SK-N-SH treated with all-trans-retinoic acid at 6 μM for 48 hours (cell line): ENCODE results near the gene STK32A.

ENCODE experiments used
- ATAC-seq: fragments of 200-7000 bp; cut with Tn5 transposase; 3 replicates; pipeline ENCODE4 v1.9.1; 2020; ENCODE audit warnings: mild to moderate bottlenecking, moderate library complexity
- ARNTL ChIP-seq: fragments of 450-650 bp; formaldehyde crosslinking; IDR thresholded peaks from 2 replicates; pipeline ENCODE4 v1.5.0; 2020; ENCODE audit warnings: low read depth, mild to moderate bottlenecking, moderate library complexity, borderline replicate concordance
- BACH2 ChIP-seq: fragments of 250-450 bp; sonication (Bioruptor Pico); IDR thresholded peaks from 2 replicates; pipeline ENCODE4 v1.9.0; 2021; ENCODE audit warnings: mild to moderate bottlenecking, borderline replicate concordance
- CSDC2 ChIP-seq: fragments of 250-450 bp; sonication (Bioruptor Pico); IDR thresholded peaks from 2 replicates; pipeline ENCODE4 v1.5.0; 2020; ENCODE audit warnings: mild to moderate bottlenecking, moderate library complexity
- GLIS3 ChIP-seq: fragments of 250-450 bp; sonication (Bioruptor Pico); IDR thresholded peaks from 2 replicates; pipeline ENCODE4 v1.5.0; 2020; ENCODE audit warnings: mild to moderate bottlenecking, moderate library complexity
- ISL1 ChIP-seq: fragments of 250-450 bp; sonication (Bioruptor Pico); IDR thresholded peaks from 2 replicates; pipeline ENCODE4 v2.1.2; 2022; ENCODE audit warnings: mild to moderate bottlenecking, moderate library complexity
- OSR1 ChIP-seq: fragments of 250-450 bp; sonication (Bioruptor Pico); IDR thresholded peaks from 2 replicates; pipeline ENCODE4 v1.8.0; 2022; ENCODE audit warnings: moderate library complexity, mild to moderate bottlenecking, inconsistent platforms
- PPARA ChIP-seq: fragments of 250-450 bp; sonication (Bioruptor Pico); IDR thresholded peaks from 2 replicates; pipeline ENCODE4 v1.5.0; 2020; ENCODE audit warnings: mild to moderate bottlenecking, borderline replicate concordance
- RARB ChIP-seq: fragments of 250-450 bp; sonication (Bioruptor Pico); IDR thresholded peaks from 2 replicates; pipeline ENCODE4 v1.8.0; 2021; ENCODE audit warnings: mild to moderate bottlenecking, moderate library complexity
- SNAI2 ChIP-seq: fragments of 250-450 bp; sonication (Bioruptor Pico); IDR thresholded peaks from 2 replicates; pipeline ENCODE4 v1.5.0; 2020; ENCODE audit warnings: mild to moderate bottlenecking, moderate library complexity
- TOX ChIP-seq: fragments of 250-450 bp; sonication (Bioruptor Pico); IDR thresholded peaks from 2 replicates; pipeline ENCODE4 v1.8.0; 2021; ENCODE audit warnings: mild to moderate bottlenecking, moderate library complexity, borderline replicate concordance
- ZC3H10 ChIP-seq: fragments of 250-450 bp; sonication (Bioruptor Pico); IDR thresholded peaks from 2 replicates; pipeline ENCODE4 v1.5.1; 2021; ENCODE audit warnings: mild to moderate bottlenecking, moderate library complexity
- ZFP3 ChIP-seq: fragments of 250-450 bp; sonication (Bioruptor Pico); IDR thresholded peaks from 2 replicates; pipeline ENCODE4 v1.5.0; 2020; ENCODE audit warnings: mild to moderate bottlenecking, moderate library complexity
- ZNF565 ChIP-seq: fragments of 450-650 bp; formaldehyde crosslinking; conservative IDR thresholded peaks from 2 replicates; pipeline ENCODE4 v1.5.0; 2020; ENCODE audit warnings: low read depth, mild to moderate bottlenecking, moderate library complexity
- ZNF70 ChIP-seq: fragments of 450-650 bp; formaldehyde crosslinking; IDR thresholded peaks from 2 replicates; pipeline ENCODE4 v1.5.0; 2020; ENCODE audit warnings: mild to moderate bottlenecking, moderate library complexity
- ZNF8 ChIP-seq: fragments of 450-650 bp; formaldehyde crosslinking; IDR thresholded peaks from 2 replicates; pipeline ENCODE4 v1.5.0; 2020; ENCODE audit warnings: mild to moderate bottlenecking, moderate library complexity
- TF ChIP-seq, protein P1 (sequence below): fragments of 250-450 bp; sonication (Bioruptor Pico); IDR thresholded peaks from 2 replicates; pipeline ENCODE4 v1.5.0; 2020; ENCODE audit warnings: mild to moderate bottlenecking, moderate library complexity
- TF ChIP-seq, protein P2 (sequence below): fragments of 250-450 bp; sonication (Bioruptor Pico); IDR thresholded peaks from 2 replicates; pipeline ENCODE4 v1.5.1; 2020; ENCODE audit warnings: low read depth, mild to moderate bottlenecking, moderate library complexity
- TF ChIP-seq, protein P3 (sequence below): fragments of 250-450 bp; sonication (Bioruptor Pico); IDR thresholded peaks from 2 replicates; pipeline ENCODE4 v1.8.0; 2020; ENCODE audit warnings: mild to moderate bottlenecking, moderate library complexity, borderline replicate concordance
- TF ChIP-seq, protein P4 (sequence below): fragments of 250-450 bp; sonication (Bioruptor Pico); IDR thresholded peaks from 2 replicates; pipeline ENCODE4 v1.8.0; 2021; ENCODE audit warnings: low read depth, mild to moderate bottlenecking, moderate library complexity, borderline replicate concordance

The STK32A gene

DNA sequence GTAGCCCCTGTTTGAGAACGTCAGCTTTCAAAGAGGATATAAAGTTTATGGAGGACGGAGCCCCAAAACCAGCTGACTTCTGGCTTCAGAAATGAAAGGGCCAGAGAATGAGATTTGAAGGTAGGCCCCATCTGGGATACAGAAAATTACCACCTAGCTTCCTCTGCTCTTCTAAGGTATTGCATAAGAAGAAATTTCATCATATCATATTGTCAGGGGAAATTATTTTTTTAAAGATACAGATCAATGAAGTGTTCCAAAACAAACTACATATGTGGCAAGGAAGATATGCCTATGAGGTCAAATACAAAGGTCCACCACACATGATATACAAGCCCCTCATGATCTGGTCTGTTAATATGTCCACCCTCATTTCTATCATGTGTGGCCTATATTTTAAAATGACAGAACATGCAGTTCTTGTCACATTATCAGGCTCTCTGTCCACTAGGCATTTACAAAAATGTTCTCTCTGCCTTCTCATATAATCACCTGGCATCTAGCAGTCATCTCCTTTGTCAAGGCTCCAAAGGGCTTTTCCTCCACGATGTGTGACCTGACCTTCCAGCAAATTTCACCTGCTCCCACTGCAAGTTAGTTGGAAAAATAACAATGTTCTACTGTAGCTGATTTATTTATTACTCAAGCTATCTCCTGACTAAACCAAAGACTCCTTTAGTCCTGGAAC lies 192.0 kb downstream of the STK32A start:
- no peak for ATAC-seq
- TF ChIP-seq ZC3H10 (CRISPR knock-in tag) (no peak), RARB (CRISPR knock-in tag) (no peak), BACH2 (no peak), ISL1 (0 out of 2 replicates have a peak, but pooled peaks have one; percentile 15), ZFP3 (CRISPR knock-in tag) (no peak)
- TF ChIP-seq, protein P1, sequence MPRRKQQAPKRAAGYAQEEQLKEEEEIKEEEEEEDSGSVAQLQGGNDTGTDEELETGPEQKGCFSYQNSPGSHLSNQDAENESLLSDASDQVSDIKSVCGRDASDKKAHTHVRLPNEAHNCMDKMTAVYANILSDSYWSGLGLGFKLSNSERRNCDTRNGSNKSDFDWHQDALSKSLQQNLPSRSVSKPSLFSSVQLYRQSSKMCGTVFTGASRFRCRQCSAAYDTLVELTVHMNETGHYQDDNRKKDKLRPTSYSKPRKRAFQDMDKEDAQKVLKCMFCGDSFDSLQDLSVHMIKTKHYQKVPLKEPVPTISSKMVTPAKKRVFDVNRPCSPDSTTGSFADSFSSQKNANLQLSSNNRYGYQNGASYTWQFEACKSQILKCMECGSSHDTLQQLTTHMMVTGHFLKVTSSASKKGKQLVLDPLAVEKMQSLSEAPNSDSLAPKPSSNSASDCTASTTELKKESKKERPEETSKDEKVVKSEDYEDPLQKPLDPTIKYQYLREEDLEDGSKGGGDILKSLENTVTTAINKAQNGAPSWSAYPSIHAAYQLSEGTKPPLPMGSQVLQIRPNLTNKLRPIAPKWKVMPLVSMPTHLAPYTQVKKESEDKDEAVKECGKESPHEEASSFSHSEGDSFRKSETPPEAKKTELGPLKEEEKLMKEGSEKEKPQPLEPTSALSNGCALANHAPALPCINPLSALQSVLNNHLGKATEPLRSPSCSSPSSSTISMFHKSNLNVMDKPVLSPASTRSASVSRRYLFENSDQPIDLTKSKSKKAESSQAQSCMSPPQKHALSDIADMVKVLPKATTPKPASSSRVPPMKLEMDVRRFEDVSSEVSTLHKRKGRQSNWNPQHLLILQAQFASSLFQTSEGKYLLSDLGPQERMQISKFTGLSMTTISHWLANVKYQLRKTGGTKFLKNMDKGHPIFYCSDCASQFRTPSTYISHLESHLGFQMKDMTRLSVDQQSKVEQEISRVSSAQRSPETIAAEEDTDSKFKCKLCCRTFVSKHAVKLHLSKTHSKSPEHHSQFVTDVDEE (CRISPR knock-in tag), result no peak
- TF ChIP-seq, protein P2, sequence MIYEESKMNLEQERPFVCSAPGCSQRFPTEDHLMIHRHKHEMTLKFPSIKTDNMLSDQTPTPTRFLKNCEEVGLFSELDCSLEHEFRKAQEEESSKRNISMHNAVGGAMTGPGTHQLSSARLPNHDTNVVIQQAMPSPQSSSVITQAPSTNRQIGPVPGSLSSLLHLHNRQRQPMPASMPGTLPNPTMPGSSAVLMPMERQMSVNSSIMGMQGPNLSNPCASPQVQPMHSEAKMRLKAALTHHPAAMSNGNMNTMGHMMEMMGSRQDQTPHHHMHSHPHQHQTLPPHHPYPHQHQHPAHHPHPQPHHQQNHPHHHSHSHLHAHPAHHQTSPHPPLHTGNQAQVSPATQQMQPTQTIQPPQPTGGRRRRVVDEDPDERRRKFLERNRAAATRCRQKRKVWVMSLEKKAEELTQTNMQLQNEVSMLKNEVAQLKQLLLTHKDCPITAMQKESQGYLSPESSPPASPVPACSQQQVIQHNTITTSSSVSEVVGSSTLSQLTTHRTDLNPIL (CRISPR knock-in tag), result no peak

DNA sequence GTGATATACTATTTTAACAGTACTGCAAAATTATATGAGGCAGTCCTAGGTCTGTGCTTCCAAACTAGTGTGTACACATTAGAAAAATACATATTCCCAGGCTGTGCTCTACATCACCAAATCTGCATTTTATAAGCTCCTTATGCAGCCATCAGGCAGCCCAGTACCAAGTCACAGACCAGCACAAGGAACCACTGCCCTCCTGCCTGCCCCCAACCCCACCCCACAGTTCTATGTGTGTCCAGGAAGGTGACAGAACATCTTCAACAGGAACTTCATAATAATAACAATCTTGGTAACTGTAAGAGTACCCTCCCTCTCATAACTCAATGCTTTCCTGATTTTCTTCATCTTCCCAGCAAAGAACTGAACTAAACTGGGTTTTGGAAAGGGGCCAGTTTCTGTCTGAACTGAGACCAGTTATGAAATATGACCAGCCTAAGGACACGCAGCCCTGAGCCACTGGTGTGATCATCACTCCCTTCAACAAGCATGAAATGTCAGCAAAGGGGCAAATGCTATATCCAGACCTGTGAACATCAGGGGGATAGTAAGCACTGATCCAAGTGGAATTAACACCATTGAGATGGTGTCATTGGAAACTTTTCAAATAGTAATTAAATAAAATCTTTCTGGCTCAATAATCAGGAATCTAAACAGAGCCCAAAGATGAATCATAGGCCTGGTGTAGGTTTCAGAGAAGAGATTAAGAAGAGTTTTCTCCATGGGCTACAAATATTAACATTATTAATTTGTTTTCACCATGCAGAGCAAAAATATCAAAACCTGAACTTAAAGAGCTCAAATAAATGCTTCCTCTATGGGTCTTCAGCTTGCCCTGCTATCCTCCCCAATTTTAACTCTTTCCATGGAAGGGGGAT lies 192.9 kb downstream of the STK32A start:
- TF ChIP-seq ISL1 (0 out of 2 replicates have a peak, but pooled peaks have one; percentile 26), ZNF70 (CRISPR knock-in tag) (no peak), CSDC2 (CRISPR knock-in tag) (no peak), SNAI2 (no peak), PPARA (no peak), OSR1 (CRISPR knock-in tag) (no peak)
- TF ChIP-seq, protein P3, sequence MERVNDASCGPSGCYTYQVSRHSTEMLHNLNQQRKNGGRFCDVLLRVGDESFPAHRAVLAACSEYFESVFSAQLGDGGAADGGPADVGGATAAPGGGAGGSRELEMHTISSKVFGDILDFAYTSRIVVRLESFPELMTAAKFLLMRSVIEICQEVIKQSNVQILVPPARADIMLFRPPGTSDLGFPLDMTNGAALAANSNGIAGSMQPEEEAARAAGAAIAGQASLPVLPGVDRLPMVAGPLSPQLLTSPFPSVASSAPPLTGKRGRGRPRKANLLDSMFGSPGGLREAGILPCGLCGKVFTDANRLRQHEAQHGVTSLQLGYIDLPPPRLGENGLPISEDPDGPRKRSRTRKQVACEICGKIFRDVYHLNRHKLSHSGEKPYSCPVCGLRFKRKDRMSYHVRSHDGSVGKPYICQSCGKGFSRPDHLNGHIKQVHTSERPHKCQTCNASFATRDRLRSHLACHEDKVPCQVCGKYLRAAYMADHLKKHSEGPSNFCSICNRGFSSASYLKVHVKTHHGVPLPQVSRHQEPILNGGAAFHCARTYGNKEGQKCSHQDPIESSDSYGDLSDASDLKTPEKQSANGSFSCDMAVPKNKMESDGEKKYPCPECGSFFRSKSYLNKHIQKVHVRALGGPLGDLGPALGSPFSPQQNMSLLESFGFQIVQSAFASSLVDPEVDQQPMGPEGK (CRISPR knock-in tag), result no peak
- peak; percentile 62 for ATAC-seq

DNA sequence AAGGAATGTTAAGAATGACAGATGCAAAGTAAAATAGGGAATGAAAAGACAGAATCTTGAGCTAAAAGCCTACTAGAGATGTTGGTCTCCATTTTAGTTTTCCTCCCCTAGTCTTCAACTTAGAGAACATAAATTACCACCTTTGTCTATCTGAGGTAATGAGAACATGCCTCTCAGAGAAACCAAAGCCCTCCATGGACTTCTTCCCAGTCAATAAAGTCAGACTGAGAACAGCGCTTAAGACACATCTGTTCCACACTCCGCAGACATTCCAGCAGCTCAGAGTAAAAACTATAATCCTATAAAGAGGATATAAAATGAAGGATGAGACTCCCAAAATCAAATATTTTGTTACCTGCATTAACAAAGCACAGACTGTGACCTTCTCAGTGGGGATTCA lies 195.8 kb downstream of the STK32A start:
- ATAC-seq, result no peak
- TF ChIP-seq GLIS3 (CRISPR knock-in tag) (no peak), OSR1 (CRISPR knock-in tag) (no peak), ISL1 (no peak), ZNF8 (CRISPR knock-in tag) (no peak), BACH2 (no peak), PPARA (no peak), RARB (CRISPR knock-in tag) (no peak), ZNF565 (CRISPR knock-in tag) (no peak), ARNTL (no peak)

DNA sequence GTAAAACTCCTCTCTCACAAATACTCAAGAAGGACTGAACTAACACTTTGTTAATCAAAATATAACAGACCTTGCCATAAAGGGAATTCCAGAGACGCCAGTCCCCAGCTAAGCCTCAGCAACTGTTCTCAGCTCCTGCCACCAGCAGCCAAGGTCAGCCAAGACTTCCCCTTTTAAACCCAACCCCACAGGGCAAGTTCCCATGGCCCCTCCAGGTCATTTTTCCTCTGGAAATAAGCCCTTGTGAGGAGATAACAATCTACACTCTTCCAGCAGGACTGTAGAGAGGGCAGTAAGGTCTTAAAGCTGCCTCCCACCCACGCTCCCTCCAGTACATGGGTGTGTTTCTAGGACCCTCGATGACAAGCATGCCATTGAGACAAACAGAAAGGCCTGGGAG lies 196.8 kb downstream of the STK32A start:
- ATAC-seq, result no peak
- TF ChIP-seq, protein P2 (CRISPR knock-in tag), result no peak
- TF ChIP-seq ZNF565 (CRISPR knock-in tag) (no peak), SNAI2 (no peak), BACH2 (no peak), TOX (no peak), ZNF70 (CRISPR knock-in tag) (no peak), ARNTL (no peak), ZNF8 (CRISPR knock-in tag) (no peak)
- TF ChIP-seq, protein P1 (CRISPR knock-in tag), result no peak
- TF ChIP-seq, protein P3 (CRISPR knock-in tag), result no peak
- TF ChIP-seq, protein P4, sequence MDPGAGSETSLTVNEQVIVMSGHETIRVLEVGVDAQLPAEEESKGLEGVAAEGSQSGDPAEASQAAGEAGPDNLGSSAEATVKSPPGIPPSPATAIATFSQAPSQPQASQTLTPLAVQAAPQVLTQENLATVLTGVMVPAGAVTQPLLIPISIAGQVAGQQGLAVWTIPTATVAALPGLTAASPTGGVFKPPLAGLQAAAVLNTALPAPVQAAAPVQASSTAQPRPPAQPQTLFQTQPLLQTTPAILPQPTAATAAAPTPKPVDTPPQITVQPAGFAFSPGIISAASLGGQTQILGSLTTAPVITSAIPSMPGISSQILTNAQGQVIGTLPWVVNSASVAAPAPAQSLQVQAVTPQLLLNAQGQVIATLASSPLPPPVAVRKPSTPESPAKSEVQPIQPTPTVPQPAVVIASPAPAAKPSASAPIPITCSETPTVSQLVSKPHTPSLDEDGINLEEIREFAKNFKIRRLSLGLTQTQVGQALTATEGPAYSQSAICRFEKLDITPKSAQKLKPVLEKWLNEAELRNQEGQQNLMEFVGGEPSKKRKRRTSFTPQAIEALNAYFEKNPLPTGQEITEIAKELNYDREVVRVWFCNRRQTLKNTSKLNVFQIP (CRISPR knock-in tag), result no peak
